DOHH2 (cell line): ENCODE data around the gene CSF1.

Experiments
- EZH2phosphoT487 ChIP-seq: fragments of 200-600 bp; sonication (generic); IDR thresholded peaks from 2 replicates; pipeline ENCODE4 v1.6.1; 2017; ENCODE audit warnings: borderline replicate concordance, mild to moderate bottlenecking, antibody characterized with exemption, low read length, moderate library complexity, mixed read lengths
- TF ChIP-seq, protein P1 (sequence below): fragments of 200-600 bp; sonication (generic); IDR thresholded peaks from one replicate; pipeline ENCODE4 v1.5.1; 2014; ENCODE audit warnings: antibody characterized with exemption, mild to moderate bottlenecking, low read depth, low read length; ENCODE audit not compliant: poor library complexity, severe bottlenecking

DNA sequence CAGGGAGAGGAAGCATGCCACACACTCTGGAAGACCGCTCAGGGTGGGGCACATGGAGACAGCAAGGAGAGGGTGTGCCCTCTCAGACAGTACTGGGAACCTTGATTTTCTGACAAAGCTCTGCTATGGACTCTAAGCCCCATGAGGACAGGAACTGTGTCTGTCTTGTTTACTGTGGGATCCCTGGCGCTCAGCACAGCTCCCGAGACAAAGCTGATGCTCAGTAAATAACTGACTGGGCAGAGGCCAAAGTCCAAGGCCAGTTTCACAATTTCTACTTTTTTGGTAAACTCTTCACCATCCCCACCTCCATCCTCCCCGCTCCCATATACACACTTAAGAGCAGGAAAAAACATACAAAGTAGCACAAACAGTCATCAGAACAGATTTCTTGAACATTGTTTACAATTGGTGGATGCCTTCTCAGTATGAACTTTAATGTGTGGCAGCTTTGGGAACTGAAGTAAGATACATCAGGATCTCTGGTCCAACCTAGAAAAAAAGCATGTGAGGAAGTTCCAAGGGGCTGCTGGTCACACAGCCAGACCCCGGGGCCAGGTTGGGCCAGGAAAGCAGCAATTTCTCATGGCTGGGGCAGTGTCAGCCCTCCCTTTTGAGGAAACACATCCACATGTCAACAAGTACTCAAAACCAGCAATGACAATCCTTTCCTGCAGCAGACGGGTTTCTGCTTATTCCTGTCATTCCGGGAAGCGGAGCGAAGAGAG, 68.3 kb downstream of the CSF1 start:
- TF ChIP-seq, protein P1, sequence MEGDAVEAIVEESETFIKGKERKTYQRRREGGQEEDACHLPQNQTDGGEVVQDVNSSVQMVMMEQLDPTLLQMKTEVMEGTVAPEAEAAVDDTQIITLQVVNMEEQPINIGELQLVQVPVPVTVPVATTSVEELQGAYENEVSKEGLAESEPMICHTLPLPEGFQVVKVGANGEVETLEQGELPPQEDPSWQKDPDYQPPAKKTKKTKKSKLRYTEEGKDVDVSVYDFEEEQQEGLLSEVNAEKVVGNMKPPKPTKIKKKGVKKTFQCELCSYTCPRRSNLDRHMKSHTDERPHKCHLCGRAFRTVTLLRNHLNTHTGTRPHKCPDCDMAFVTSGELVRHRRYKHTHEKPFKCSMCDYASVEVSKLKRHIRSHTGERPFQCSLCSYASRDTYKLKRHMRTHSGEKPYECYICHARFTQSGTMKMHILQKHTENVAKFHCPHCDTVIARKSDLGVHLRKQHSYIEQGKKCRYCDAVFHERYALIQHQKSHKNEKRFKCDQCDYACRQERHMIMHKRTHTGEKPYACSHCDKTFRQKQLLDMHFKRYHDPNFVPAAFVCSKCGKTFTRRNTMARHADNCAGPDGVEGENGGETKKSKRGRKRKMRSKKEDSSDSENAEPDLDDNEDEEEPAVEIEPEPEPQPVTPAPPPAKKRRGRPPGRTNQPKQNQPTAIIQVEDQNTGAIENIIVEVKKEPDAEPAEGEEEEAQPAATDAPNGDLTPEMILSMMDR: no peak
- no peak for TF ChIP-seq EZH2phosphoT487
